ENCODE data around the gene ARHGAP9.

GRCh38 chr12:57517187-57517586 is 37.5 kb upstream of the ARHGAP9 start:
- TF ChIP-seq POLR2A (IDR thresholded peaks at IDR 0.05; ENCODE audit: low read length) (no peak), GATA1 (IDR thresholded peaks at IDR 0.05; ENCODE audit: low read depth, low read length) (no peak)

All from erythroblast (primary cell).